Smooth muscle cell (in vitro differentiated cells): ENCODE data around the gene RPUSD1. TPM values are rescaled to one million over a fixed set of nuclear protein-coding genes. Genes with fewer than 3 reads are reported as not detected.

Source experiments
- DNase-seq: peaks from one replicate; lab custom pipeline; 2025; ENCODE audit not compliant: unreplicated experiment; lab: John Stamatoyannopoulos, UW
- H2AFZ ChIP-seq: fragments of 200-600 bp; sonication (generic); 2 replicates; pipeline ENCODE4 v1.6.0; 2016; ENCODE audit warnings: antibody characterized with exemption, low read depth, mild to moderate bottlenecking
- H3F3A ChIP-seq: fragments of 200-600 bp; sonication (generic); 2 replicates; pipeline ENCODE4 v1.6.0; 2017; ENCODE audit warnings: antibody characterized with exemption, low read depth
- H3K27ac ChIP-seq: fragments of 200-600 bp; sonication (generic); 2 replicates; pipeline ENCODE4 v1.5.1; 2016; ENCODE audit warnings: low read depth, mild to moderate bottlenecking
- H3K27me3 ChIP-seq: fragments of 200-600 bp; sonication (generic); 2 replicates; pipeline ENCODE4 v1.6.1; 2016; ENCODE audit warnings: low read depth, mild to moderate bottlenecking
- H3K36me3 ChIP-seq: fragments of 200-600 bp; sonication (generic); 2 replicates; pipeline ENCODE4 v1.5.1; 2016; ENCODE audit warnings: low read depth
- H3K4me1 ChIP-seq: fragments of 200-600 bp; sonication (generic); 2 replicates; pipeline ENCODE4 v1.5.1; 2016; ENCODE audit warnings: low read depth
- H3K4me2 ChIP-seq: fragments of 200-600 bp; sonication (generic); 2 replicates; pipeline ENCODE4 v1.6.0; 2016; ENCODE audit warnings: mild to moderate bottlenecking
- H3K4me3 ChIP-seq: fragments of 200-600 bp; sonication (generic); 2 replicates; pipeline ENCODE4 v1.5.1; 2016; ENCODE audit warnings: mild to moderate bottlenecking
- H3K79me2 ChIP-seq: fragments of 200-600 bp; sonication (generic); 2 replicates; pipeline ENCODE4 v1.6.0; 2016; ENCODE audit warnings: low read depth, mild to moderate bottlenecking
- H3K9ac ChIP-seq: fragments of 200-600 bp; sonication (generic); 2 replicates; pipeline ENCODE4 v1.6.0; 2016; ENCODE audit warnings: low read depth
- H3K9me3 ChIP-seq: fragments of 200-600 bp; sonication (generic); replicated peaks from 2 replicates; pipeline ENCODE4 v1.5.1; 2016; ENCODE audit warnings: low read depth
- H4K20me1 ChIP-seq: fragments of 200-600 bp; sonication (generic); 2 replicates; pipeline ENCODE4 v1.6.0; 2016; ENCODE audit warnings: low read depth
- WGBS: methylation state at CpG from one replicate; pipeline ENCODE4 v1.1.7; 2016; ENCODE audit warnings: low lambda C conversion rate; 5-methylcytosine and 5-hydroxymethylcytosine counted together
- polyA plus RNA-seq: library from polyadenylated mRNA; unstranded; fragments of >200 nt; fragmentation: Nextera tagmentation; extraction: Ambion mirVana; gene quantifications from 2 replicates; pipeline ENCODE4 v1.2.1, GENCODE V29; 2016
- total RNA-seq: library from RNA; depleted of rRNA; stranded (reverse); fragments of >200 nt; gene quantifications from 2 replicates; pipeline ENCODE4 v1.2.3, GENCODE V29; 2014
- TF ChIP-seq, protein P1 (sequence below): fragments of 200-600 bp; sonication (generic); IDR thresholded peaks from 2 replicates; pipeline ENCODE4 v1.5.1; 2017; ENCODE audit warnings: borderline replicate concordance, mild to moderate bottlenecking, antibody characterized with exemption; ENCODE audit not compliant: insufficient read depth, poor library complexity, severe bottlenecking

RPUSD1 gene
- total and polyA plus RNA-seq, 2 experiments from 2014 or later = 7.8 to 20.8 TPM

DNA sequence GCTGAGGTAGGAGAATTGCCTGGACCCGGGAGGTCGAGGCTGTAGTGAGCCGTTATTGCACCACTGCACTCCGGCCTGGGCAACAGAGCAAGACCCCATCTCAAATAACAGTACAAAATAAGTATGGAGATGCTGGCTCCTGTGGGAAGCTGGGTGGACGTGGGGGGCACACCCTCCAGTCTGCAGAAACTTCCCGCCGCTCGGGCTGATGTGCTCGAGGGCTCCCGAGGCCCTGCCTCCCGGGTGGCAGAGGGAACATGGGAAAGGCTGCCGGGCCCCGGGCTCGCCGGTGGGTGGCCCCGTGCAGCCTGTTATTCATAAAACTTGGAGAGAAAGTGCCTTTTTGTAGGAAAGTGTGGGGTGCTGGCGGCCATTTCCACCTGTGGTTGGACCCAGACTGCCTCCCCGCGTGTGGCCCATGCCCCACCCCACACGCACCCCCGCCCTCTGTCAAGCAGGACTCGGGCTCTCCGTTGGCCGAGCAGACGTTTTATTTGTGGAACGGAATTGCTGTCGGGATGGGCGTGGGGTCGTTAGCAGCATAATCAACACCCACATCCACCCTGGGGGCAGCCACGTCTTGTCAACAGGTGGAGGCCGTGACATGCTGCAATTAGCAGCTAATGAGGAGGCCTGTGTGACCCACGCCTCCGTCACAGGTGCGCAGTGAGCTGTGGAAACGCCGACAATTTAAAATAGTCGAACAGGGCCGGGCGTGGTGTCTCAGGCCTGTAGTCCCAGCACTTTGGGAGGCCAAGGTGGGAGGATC is 40.0 kb downstream of the RPUSD1 start:
- Histone ChIP-seq H3K4me3 (no peak overlapping the region), H3K9ac (no peak overlapping the region), H4K20me1 (no peaks in the 10 kb centered on the region), H3K4me2 (no peak overlapping the region), H2AFZ (no peak overlapping the region), H3K27me3 (no peaks in the 10 kb centered on the region), H3K79me2 (no peaks in the 10 kb centered on the region), H3K27ac (no peak overlapping the region), H3K36me3 (no peaks in the 10 kb centered on the region), H3K4me1 (peaks cover 4% of the 10 kb centered on the region), H3F3A (no peaks in the 10 kb centered on the region), H3K9me3 (no peaks in the 10 kb centered on the region)
- TF ChIP-seq, protein P1, sequence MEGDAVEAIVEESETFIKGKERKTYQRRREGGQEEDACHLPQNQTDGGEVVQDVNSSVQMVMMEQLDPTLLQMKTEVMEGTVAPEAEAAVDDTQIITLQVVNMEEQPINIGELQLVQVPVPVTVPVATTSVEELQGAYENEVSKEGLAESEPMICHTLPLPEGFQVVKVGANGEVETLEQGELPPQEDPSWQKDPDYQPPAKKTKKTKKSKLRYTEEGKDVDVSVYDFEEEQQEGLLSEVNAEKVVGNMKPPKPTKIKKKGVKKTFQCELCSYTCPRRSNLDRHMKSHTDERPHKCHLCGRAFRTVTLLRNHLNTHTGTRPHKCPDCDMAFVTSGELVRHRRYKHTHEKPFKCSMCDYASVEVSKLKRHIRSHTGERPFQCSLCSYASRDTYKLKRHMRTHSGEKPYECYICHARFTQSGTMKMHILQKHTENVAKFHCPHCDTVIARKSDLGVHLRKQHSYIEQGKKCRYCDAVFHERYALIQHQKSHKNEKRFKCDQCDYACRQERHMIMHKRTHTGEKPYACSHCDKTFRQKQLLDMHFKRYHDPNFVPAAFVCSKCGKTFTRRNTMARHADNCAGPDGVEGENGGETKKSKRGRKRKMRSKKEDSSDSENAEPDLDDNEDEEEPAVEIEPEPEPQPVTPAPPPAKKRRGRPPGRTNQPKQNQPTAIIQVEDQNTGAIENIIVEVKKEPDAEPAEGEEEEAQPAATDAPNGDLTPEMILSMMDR = no peak
- DNase-seq = no peak
- WGBS = 91% methylated on average over 39 of the region's 39 CpGs

DNA sequence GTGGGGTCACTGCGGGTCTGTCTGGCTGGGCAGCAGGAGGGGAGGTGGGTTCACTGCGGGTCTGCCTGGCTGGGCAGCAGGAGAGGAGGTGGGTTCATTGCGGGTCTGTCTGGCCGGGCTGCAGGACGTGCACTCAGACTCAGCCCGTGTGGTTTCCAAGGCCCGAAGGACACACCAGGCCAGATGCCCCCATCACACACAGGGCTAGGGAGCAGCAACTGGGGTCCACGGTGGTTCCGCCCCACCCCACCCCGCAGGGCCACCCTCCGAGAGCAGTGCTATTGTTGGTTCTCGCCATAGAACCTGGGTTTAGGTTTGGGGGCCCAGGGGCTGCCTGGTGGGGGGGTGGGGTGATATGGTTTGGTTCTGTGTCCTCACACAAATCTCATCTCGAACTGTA is 41.5 kb downstream of the RPUSD1 start:
- Histone ChIP-seq H3K4me1 (no peaks in the 10 kb centered on the region), H3K9ac (no peak overlapping the region), H3K9me3 (no peaks in the 10 kb centered on the region), H3K79me2 (no peaks in the 10 kb centered on the region), H2AFZ (no peak overlapping the region), H3K4me3 (no peak overlapping the region), H4K20me1 (no peaks in the 10 kb centered on the region), H3K4me2 (no peak overlapping the region), H3K27ac (no peak overlapping the region), H3K36me3 (no peaks in the 10 kb centered on the region), H3K27me3 (no peaks in the 10 kb centered on the region), H3F3A (no peaks in the 10 kb centered on the region)
- no peak for DNase-seq
- TF ChIP-seq, protein P1 = no peak
- WGBS = 96% methylated on average over 7 of the region's 13 CpGs

DNA sequence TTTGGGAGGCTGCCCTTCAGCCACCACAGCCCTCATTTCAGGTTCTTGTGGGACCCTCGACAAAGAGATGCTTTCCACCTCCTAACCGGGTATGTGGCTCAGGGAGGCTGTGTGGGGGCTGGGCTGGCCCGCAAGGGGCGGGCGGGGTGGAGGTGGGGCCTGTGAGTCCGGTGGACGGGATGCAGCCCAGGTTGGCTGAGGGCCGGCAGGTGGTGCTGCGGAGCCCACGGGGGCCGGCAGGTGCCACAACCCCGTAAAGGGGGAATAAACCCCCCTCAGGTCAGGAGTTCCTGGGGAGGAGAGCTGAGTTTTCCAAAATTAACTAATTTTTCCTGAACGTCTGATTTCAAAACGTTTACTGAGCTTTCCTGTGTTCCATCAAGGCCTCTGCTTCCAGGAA is 42.4 kb downstream of the RPUSD1 start:
- H4K20me1 ChIP-seq = no peaks in the 10 kb centered on the region
- no peaks in the 10 kb centered on the region for H3K27me3 ChIP-seq
- no peak overlapping the region for H3K4me3 ChIP-seq
- no peak overlapping the region for H3K27ac ChIP-seq
- no peak overlapping the region for H3K4me2 ChIP-seq
- TF ChIP-seq, protein P1 = peak; percentile 42
- no peaks in the 10 kb centered on the region for H3K4me1 ChIP-seq
- WGBS = 8% methylated on average over 13 of the region's 14 CpGs
- no peaks in the 10 kb centered on the region for H3F3A ChIP-seq
- no peaks in the 10 kb centered on the region for H3K79me2 ChIP-seq
- no peaks in the 10 kb centered on the region for H3K36me3 ChIP-seq
- H2AFZ ChIP-seq = no peak overlapping the region
- H3K9me3 ChIP-seq = no peaks in the 10 kb centered on the region
- no peak overlapping the region for H3K9ac ChIP-seq
- no peak for DNase-seq
